Measurements from ENCODE around the gene CALML3.

The CALML3 gene

DNA sequence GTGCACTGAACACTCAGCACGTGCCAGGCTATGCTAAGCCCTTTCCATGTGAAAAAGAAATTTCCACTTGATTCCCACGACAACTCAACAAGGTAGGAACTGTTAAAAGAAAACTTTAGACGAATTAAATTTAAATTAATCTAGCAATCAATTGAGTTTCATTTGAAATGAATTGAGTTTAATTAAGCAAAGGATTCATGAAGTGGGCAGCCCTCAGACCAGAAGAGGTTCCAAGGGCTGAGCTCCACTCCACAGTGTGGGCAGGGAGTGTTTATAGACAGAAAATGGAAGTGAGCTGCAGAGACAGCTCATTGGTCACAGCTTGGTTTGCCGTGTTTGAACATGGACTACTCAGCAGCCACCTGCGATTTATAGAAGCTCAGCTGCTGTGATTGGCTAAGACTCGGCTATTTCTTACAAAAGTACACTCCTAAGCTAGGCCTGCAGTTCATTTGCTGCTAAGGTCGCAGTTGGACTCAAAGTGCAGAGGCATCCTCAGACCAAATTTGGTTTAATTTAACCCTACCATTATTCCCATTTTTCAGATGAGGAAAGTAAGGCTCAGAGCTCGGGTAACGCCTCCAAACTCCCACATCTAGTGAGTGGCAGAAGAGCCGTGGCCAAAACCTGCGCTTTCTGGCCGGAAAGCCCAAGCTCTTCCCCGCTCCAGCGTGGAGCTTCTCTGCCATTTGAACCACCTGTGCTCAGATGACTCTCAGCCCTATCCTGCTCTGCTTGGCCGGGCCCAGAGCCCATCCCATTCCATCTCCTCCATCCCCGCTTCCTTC, 24.9 kb downstream of the CALML3 start:
- H3K4me3 ChIP-seq (ENCODE audit: low read length), result no peak overlapping the region
- DNase-seq (ENCODE audit: low read depth), result no peak
- TF ChIP-seq, protein P1, sequence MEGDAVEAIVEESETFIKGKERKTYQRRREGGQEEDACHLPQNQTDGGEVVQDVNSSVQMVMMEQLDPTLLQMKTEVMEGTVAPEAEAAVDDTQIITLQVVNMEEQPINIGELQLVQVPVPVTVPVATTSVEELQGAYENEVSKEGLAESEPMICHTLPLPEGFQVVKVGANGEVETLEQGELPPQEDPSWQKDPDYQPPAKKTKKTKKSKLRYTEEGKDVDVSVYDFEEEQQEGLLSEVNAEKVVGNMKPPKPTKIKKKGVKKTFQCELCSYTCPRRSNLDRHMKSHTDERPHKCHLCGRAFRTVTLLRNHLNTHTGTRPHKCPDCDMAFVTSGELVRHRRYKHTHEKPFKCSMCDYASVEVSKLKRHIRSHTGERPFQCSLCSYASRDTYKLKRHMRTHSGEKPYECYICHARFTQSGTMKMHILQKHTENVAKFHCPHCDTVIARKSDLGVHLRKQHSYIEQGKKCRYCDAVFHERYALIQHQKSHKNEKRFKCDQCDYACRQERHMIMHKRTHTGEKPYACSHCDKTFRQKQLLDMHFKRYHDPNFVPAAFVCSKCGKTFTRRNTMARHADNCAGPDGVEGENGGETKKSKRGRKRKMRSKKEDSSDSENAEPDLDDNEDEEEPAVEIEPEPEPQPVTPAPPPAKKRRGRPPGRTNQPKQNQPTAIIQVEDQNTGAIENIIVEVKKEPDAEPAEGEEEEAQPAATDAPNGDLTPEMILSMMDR (conservative IDR thresholded peaks at IDR 0.05; ENCODE audit: low read length), result no peak

DNA sequence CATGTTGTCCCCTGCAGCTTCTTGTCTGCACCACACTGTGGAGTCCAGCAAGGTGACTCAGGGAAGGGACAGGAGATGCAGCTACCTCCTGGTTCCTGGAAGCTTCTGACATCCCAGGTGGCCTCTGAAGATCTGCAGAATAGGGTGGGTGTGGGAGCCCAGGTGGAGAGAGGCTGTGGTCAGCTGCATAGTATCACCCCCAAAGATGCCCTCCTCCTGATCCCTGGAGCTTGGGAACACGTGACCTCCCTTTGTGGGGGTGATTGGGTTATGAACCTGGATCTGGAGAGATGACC, 25.4 kb downstream of the CALML3 start:
- no peak overlapping the region for H3K4me3 ChIP-seq (ENCODE audit: low read length)
- no peak for DNase-seq (ENCODE audit: low read depth)
- TF ChIP-seq, protein P1 (conservative IDR thresholded peaks at IDR 0.05; ENCODE audit: low read length), result no peak

DNA sequence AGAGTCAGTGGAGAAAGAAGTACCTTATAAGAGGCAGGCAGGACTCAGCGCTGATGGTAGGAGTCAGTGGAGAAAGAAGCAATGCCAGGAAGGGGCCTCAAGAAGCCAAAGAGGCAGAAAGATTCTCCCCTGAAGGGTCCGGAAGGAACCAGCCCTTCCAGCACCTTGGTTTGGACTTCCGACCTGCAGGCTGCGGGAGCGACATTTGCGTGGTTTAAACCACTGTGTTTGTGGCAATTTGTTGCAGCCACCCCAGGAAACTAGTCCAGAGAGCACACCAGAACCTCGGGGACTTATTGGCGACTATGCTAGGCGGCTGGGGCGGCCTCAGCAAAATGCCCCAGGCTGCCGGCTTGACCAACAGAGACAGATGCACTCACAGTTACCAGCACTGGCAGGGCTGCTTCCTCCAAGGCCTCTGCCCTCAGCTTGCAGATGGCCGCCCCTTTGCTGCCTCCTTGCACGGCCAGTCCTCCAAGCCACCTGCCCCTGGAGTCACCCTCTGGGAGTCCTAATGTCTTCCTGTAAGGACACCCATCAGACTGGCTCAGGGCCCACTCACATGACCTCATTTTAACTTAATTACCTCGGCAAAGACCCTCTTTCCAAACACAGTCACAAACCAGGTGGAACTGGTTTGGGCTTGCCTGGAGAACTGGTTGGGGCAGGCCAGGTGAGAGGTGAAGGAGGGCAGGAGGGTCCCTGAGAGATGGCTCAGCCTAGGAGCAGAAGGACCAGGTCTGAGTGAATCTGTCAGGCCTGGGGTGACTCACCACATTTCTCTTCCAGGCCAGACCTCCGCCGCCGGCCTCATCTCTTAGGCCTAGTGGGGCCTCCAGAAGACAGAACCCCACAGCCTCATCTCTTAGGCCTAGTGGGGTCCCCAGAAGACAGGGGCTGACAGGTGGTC, 26.1 kb downstream of the CALML3 start:
- H3K4me3 ChIP-seq (ENCODE audit: low read length), result no peak overlapping the region
- TF ChIP-seq, protein P1 (conservative IDR thresholded peaks at IDR 0.05; ENCODE audit: low read length), result no peak
- DNase-seq (ENCODE audit: low read depth), result no peak

DNA sequence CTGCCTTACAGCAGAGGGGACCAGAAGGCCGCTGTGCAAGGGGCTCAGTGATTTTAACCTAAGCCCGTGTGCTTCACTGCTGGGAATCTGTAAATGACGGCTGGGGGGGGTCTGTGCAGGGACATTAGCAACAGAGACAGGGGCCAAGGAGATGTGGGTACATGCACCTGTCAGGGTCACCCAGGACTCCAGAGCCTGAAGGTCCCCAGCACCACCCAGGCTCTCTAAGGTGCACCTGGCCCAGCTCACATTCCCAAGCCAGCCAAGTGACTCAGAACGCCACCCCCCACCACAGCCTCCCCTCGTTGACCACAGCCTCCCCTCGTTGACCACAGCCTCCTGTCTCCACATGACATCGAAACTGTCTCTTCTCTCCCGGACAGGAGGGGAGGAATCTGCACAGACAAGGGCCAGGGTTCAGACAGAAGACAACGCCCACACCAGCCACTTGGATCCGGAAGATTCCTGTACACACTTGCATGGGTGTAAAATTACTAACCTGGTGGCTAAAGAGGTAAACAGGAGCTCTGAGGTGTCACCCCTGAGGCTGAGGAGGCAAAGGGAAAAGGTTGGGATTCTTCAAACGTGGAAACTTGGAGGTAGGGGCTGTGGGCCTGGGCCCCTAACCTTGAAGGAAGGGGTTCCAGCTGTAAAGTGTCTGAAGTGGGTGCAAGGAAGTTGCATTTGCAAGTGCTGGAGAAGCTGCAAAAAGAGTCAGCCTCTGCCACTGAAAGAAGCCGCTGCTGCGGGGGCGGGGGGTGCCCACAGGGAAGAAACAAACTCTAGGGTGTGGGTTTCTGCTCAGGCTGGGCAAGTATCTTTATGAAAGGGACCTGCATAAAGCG, 27.0 kb downstream of the CALML3 start:
- TF ChIP-seq, protein P1 (conservative IDR thresholded peaks at IDR 0.05; ENCODE audit: low read length), result no peak
- no peak for DNase-seq (ENCODE audit: low read depth)
- H3K4me3 ChIP-seq (ENCODE audit: low read length), result no peak overlapping the region

DNA sequence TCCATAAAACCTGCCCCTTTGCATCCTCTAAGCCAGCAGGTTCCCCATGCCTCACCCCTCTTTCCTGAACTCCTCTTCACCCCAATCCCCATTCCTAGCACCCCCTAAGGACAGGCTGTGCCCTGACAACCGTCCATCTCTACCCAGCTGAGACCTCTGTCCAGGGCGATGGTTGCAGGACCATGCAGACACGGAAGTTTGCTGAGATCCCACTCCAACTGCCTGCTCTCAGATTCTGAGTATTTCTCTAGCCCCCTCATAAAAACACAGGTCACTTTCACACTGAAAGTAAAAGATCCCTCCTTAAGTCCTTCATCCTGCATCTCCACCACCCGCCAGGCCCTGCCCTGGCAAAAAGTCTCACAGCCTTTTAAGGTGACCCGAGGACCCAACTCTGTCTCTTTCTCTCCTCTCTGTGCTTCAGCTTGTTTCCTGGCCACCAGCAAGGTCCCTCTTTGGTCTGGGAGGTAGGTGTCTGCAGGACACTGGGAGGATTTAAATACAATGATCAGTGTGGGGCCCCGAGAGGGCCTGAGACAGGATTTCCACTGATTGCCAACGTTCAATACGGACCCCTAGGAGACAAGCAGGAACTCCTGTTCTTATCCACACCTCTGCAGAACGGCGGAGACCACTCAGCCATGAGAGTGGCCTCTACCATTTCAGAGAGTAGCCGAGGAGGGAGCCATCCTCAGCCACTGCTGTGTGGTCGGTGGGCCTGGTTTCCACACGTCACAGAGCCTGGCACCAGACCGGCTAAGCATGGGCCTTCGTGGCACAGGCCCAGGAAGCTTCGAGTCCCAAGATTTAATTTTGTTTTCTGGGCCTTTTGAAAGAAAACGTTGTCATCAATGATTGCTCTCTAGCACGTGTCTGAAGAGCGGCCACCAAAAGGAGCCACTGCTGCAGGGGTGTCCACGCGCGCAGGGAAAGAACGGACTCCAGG, 27.9 kb downstream of the CALML3 start:
- no peak overlapping the region for H3K4me3 ChIP-seq (ENCODE audit: low read length)
- TF ChIP-seq, protein P1 (conservative IDR thresholded peaks at IDR 0.05; ENCODE audit: low read length), result no peak
- DNase-seq (ENCODE audit: low read depth), result no peak
